VCaP (cell line): ENCODE data around the gene IFNAR1.
"Not testable (repeated sequence)": the region's sequence is repeated elsewhere in the genome, so short reads cannot be mapped to it uniquely, and the experiment has no call there.

Experiments used
- H3K27ac ChIP-seq: fragments of 450-650 bp; 2 replicates; pipeline ENCODE4 v1.5.1; 2017
- CTCF ChIP-seq: fragments of 450-650 bp; conservative IDR thresholded peaks from 2 replicates; pipeline ENCODE4 v1.5.1; 2017; ENCODE audit warnings: mild to moderate bottlenecking, moderate library complexity

IFNAR1 gene

GRCh38 chr21:33375101-33375644 lies 50.4 kb downstream of the IFNAR1 start:
- peak overlapping the region; percentile 93 for H3K27ac ChIP-seq

DNA sequence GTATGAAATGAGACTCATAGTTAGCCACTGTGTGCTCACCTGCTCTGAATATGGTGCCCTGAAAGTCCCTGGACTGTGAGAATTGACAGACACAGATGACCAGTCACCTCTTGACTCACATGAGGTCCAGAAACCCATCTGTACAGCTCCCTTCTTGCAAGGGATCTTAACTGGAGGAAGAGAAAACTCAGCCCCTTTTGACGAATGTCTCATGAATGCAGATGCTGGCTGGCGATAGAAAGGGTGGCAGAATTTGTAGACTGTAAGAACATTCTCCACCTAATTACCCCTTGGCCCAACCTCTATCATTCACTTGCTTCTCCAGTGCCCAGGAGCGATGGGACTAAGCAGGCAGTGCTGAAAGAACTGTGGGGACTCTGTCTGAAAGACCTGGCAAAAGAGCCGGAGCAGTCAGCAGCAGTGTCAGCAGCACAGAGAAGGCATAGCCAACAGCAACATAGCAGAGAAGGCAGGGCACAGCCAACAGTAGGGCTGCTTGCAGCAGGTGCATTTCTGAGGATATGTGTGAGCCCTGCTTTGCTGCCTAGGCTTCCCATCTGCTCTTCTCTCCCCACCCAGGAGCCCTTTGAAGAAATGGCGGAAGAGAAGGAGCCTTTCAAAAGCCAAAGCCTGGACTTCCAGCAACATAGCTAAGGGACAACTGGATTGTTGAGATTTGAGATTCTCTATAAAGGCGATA lies 52.6 kb downstream of the IFNAR1 start:
- no peak overlapping the region; the same call in 1 of the 2 replicates for H3K27ac ChIP-seq
- no peak for TF ChIP-seq CTCF

More at GRCh38 chr21:33375101-33375644, 50.4 kb downstream of the IFNAR1 start:
- TF ChIP-seq CTCF, result no peak

GRCh38 chr21:33378081-33378480 lies 53.3 kb downstream of the IFNAR1 start:
- TF ChIP-seq CTCF, result no peak
- no peak overlapping the region for H3K27ac ChIP-seq

DNA sequence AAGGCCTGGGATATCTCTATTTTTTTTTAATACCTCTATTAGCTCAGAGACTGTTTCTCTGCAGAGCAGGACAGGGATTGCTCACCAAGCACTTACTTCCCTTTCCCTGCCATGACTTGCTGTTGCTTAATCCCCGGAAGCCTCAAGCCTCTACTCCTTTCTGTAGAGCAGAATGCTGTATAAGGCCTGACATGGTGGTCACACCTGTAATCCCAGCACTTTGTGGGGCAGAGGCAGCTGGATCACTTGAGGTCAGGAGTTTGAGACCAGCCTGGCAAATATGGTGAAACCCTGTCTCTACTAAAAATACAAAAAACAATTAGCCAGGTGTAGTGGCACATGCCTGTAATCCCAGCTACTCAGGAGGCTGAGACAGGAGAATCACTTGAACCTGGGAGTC lies 55.2 kb downstream of the IFNAR1 start:
- H3K27ac ChIP-seq, result not testable (repeated sequence)

GRCh38 chr21:33380483-33380998 lies 55.8 kb downstream of the IFNAR1 start:
- TF ChIP-seq CTCF, result no peak
- no peak overlapping the region for H3K27ac ChIP-seq

GRCh38 chr21:33381381-33381780 lies 56.6 kb downstream of the IFNAR1 start:
- not testable (repeated sequence) for H3K27ac ChIP-seq

GRCh38 chr21:33383056-33383888 lies 58.5 kb downstream of the IFNAR1 start:
- no peak overlapping the region for H3K27ac ChIP-seq
- TF ChIP-seq CTCF, result no peak

GRCh38 chr21:33384841-33385331 lies 60.1 kb downstream of the IFNAR1 start:
- no peak for TF ChIP-seq CTCF

More at GRCh38 chr21:33384841-33385331, 60.1 kb downstream of the IFNAR1 start:
- H3K27ac ChIP-seq, result no peak overlapping the region
